Measurements from ENCODE around the gene NMD3.
"Not testable (repeated sequence)": the region's sequence is repeated elsewhere in the genome, so short reads cannot be mapped to it uniquely, and the experiment has no call there.

The NMD3 gene

DNA sequence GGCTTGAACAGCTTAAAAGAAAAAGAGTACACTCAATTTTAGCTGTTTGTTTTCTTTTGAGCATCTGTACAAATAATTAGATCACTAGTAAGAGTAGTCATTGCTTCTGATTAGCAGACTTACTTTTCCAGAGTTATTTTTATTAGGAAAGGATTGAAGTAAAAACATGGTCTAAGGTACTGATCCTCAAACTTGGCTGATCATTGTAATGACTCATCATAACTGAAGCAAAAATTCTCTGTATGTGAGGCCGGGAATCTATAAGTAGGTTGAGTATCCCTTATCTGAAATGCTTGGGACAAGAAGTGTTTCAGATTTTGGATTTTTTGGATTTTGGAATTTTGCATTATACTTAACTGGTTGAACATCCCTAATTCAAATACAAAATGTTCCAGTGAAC, 12.4 kb downstream of the NMD3 start:
- DNase-seq, result no peak

DNA sequence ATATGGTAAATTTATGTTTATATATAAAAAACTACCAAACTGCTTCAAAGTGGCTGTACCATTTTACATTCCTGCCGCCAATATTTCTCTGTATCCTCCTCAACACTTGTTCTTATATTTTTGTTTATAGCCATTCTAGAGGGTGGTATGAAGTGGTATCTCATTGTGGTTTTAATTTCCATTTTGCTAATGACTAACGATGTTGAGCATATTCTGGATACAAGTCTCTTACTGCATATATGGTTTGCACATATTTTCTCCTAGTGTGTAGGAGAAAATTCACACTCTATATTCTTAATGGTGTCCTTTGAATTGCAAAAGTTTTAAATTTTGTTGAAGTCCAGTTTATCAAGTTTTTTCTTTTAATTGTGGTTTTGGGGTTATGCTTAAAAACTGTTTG, 15.1 kb downstream of the NMD3 start:
- DNase-seq, result no peak

DNA sequence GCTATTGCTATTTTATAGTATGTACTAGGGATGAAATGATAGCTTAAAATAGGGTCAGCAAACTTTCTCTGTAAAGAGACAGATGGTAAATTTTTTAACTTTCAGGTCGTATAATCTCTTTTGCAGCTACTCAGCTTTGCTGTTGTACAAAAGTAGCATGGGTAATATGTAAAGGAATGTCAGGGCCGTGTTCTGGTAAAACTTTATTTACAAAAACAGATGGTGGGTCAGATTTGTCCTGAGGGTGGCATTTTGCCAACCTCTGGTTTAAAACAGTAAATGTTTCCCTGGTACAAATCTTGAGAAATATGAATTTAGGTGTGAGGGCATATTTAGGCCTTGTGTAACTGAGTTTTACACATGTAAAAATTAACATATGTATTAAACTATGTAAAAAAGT, 18.6 kb downstream of the NMD3 start:
- no peak for DNase-seq

DNA sequence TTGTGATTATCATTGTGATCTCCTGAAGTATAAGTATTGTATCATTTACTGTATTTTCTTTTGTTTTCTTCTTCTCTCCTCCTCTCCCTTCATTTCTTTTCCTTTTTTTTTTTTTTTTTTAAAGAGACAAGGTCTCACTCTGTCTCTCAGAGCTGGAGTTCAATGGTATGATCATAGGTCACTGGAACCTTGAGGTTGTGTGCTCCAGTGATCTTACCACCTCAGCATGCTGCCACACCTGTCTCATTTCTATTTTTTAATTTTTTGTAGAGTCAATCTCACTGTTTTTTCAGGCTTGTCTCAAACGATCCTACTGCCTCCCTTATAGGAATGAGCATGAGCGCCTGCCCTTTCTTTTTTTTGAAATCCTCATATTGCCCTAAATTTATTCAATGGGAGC, 23.4 kb downstream of the NMD3 start:
- DNase-seq, result no peak

DNA sequence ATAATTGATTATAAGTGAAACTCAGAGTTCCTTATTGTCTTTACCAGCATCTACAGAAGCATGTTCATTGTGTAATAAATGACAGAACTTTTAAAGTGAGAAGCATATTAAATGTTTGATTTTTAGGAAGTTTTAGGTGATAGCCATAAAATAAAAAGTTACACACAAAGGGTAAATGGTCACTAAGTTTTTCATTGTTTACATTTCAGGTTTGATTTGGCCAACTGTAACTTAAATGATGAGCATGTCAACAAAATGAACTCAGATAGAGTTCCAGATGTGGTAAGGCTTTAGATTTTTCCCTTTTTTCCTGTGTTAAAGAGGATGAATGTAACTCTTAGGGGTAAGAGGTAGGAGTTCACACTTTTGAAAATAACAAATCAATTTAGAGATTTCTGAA, 25.9 kb downstream of the NMD3 start:
- DNase-seq, result no peak

DNA sequence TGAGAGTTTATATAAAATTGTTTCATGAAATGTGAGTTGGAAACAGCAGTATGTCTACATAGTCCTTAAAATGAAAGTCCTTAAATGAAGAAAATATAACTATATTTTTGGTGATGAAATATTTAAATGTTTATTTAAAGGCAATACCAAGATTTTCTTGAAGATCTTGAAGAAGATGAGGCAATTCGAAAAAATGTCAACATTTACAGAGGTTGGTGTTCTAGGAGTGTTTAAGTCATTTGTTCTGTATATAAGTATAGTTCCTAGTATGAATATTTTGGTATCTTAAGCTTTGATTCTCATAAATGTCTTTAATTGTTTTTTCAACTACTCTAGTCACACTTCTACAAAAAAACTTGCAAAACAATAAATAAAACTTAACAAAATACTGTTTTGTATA, 29.0 kb downstream of the NMD3 start:
- no peak for DNase-seq

DNA sequence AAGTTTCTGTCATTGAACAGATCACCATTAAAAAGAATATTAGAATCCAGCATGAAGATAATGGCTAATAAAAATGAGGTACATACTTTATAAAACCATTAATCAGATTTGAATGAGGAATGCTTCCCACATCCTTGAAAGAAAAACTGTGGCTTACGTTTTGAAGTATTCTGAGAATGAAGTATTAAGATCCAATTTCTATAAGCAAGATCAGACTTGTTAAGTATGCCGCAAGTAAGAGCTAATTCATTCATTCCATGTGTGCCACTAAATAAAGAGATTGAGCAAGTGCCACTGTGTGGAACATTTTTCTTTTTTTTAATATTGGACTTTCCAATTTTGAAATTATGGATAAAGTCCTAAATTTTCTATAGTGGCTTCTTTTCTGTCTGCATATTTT, 30.6 kb downstream of the NMD3 start:
- no peak for DNase-seq

DNA sequence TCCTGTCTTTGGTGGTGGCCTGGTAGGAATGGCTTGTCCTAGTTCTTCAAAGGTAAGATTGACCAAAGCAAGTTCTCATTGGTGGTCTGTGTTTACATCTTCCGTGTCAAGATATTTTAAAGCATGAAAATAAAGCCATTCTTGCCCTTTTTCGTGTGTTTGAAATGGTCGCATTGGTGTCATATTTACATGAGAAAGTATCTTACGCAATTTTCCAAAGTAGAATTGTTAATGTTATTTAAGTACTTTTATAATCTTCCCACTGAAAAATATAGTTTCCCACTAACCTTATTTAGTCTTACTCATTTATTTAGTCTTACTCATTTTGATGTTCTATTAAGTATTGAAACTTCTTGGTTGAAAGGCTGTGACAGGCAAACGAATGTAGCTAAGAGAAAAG, 31.0 kb downstream of the NMD3 start:
- DNase-seq, result no peak

DNA sequence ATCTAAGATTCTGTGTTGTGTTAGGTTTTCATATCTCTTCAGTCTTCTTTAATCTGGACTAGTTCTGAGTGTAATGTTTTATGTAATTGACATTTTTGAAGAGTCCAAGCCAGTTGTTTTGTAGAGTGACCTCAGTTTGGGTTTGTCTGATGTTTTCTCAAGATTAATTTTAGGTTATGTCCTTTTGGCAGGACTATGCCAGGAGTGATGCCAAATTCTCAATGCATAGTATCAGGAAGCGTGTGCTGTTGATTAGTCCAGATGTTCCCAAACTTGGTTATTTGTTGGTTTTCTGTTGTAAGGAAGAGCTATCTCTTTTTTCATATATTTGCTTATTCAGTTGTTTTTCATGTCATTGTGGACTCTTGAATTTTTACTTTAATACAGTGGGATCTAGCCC, 32.6 kb downstream of the NMD3 start:
- no peak for DNase-seq

DNA sequence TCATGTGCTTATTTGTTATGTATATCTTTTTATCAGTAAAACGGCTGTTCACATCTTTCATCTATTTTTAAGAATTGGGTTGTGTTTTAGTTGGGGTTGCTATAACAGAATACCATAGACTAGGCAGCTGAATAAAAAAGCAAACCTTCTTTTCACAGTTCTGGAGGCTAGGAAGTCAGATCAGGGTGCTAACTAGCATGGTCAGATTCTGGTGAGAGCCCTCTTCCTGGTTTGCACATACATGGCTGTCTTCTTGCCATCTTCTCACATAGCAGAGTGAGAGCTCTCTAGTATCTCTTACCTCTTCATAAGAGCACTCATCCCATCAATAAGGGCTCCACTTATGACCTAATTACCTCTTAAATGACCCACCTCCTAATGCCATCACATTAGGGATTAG, 33.8 kb downstream of the NMD3 start:
- DNase-seq, result no peak

DNA sequence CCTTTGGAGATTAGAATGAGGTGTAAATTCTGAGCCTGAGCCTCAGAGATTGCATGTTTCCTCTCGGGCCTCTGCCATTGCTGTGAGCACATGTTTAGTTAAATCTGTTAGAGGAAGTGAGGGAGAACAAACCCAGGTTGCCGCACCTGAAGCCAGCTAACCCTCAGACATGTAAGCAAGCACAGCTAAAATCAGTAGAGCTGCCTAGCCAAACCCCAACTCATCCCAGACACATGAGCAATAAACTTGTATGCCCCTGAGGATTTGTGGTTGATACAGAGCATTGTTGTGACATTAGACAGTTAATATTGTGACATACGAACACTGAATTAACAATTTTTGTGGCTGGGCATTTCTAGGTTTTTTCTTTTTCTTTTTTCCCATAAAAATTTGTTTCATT, 41.9 kb downstream of the NMD3 start:
- DNase-seq, result no peak

DNA sequence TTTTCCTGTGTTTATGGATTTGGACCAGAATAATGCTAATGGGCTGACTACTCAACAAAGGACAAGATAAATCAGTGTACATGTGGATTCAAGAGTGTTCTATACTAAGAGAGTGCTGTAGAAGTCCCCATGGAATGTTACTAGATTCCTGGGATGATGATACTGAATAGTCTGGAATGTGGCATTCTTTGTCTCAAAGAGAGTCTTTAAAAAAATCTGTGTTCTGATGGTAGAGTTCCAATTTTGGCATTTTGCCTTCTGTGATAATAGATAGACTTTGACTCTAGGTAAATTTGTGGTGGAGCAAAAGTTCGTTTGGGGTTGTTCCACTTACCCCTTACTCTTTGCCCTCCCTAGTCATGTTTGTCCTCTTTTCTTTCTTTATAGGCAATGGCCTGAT, 43.7 kb downstream of the NMD3 start:
- DNase-seq, result no peak

DNA sequence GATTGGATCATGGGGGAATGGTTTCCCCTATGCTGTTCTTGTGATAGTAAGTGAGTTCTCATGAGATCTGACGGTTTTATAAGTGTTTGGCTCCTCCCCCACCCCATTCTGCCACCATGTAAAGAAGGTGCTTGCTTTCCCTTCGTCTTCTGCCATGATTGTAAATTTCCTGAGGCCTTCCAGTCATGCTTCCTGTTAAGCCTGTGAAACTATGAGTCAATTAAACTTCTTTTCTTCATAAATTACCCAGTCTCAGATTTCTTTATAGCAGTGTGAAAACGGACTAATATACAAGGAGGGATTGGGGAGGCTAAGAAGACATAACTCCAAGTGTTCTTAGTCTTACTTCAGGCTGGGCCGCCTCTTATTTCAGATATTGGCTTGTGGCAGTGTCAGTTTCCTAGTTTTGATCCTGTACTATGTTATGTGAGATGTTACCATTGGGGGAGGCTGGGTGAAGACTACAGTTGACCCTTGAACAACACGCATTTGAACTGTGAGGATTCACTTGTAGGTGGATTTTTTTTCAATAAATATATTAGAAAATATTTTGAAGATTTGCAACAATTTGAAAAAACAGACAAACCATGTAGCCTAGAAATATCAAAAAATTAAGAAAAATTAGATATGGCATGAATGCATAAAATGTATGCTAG, 44.9 kb downstream of the NMD3 start:
- no peak for DNase-seq

DNA sequence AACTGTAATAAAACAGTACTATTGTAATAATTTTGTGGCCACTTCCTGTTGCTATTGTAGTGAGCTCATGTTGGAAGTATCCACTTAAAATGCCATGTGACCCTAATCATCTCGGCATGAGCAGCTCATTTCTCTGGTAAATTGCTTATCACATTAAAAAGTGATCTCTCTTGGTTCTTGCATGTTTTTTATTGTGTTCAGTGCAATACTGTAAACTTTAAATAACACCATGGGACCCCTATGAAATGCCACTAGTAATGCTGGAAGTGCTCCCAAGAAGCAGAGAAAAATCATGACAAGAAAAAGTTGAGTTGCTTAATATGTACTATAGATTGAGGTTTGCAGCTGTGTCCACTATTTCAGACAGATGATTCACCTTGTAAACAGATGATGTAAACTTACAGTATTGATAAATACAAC, 45.6 kb downstream of the NMD3 start:
- DNase-seq, result no peak

DNA sequence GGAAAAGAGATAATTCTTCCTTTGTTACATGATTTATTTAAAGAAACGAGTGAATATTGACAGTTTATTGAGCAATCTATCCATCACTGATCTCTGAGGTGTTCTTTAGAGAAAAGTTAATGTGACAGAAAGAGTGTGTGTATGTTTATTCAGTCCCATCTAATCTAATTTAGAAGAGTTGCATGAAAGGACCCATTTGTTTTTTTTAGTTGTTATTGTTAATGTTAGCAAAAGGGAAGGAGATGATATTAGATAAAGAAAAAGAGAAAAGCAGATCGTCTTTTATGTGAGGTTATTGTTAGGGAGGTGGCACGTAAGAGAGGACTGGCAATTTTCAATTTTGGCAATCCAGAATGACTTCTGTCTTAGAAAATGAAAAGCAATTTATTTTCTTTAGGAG, 46.5 kb downstream of the NMD3 start:
- no peak for DNase-seq

DNA sequence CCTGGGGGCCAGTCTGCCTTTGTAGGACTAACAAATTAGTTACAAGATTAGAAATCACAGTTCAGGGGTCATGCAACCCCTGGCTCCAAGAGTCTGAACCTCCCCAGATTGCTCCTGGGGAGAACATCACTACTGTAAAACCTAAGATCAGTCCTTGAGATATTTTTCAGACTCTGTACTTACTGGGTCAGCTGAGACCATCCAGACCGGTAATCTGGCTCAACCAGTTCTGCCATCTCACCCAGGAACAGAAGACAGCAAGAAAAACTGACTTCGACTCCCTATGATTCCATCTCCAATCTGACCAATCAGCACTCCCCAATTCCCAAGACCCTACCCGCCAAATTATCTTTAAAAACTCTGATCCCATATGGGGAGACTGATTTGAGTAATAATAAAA, 47.5 kb downstream of the NMD3 start:
- DNase-seq, result no peak

DNA sequence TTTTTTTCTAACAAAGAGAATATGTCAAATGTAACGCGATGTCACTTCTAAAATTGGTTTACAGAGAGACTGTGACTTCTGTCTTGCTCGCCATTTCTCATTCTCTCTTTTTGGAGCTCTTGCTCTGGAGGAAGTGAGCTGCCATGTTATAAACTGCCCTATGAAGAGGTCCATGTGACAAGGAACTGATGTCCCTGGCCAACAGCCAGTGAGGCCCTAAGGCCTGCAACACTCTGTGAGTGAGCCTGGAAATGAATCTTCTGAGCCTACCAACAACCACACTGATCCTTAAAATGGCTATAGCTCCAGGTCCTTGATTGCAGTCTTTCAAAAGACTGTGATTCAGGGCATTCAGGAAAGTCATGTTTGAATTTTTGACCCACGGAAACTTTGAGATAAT, 49.9 kb downstream of the NMD3 start:
- no peak for DNase-seq

DNA sequence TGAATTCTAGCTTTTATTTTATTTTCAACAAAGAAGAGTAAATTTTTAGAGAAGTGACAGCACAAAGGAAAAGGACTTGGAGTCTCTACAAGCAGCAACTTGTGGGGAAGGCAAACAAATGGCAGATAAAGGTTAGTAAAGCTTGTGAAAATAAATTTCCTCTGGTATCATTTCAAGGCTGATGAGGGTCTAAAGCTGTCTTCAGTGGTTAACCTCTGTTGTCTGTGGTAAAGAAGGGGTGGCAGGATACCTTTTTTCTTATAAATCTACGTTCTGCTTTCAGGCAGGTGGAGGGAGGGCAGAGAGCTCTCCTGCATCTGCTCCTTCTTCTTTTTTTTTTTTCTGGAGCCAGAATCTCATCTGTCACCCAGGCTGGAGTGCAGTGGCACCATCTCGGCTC, 50.5 kb downstream of the NMD3 start:
- DNase-seq, result no peak

DNA sequence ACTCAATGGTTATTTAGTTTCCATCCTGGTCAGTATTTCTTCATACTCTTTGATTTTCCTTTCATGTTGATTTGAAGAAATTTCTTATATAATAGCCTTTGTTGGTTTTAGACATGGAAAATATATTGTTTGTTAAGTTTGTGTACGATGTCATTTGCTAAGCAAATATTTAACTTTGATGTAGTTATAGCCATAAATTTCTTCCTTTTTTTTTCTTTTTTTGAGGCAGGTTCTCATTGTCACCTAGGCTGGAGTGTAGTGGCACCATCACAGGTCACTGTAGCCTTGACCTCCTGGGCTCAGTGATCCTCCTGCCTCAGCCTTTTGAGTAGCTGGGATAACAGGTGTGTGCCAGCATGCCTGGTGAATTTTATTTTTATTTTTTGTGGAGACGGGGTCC, 51.4 kb downstream of the NMD3 start:
- no peak for DNase-seq

DNA sequence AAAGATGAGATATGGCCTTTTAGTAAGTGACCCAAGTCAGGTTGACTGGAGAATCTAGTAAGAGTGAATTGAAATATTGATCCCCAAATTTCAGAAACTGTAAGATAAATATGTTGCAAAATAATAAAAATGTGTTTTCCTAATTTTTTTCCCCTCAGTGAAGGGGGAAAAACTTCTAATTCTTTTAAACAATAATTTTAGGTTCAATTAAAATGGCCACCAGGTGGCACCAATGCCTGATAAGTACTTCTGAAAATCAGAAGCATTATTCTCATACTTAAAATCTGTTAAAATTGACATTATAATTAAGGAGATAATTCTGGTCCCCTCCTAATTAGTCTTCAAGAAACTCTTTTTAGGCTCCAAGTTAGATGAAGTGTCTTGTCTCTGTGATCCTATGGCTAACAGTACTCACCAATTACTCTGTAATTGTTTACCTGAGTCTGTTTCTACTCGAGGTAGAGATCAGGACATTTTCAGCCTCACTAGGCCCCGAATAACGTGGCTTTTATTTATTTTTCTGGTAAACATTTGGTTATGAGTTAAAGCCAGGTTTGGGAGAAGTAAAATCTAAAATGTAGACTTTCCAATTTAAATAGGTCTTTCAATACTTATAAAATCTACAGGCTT, 52.6 kb downstream of the NMD3 start:
- peak; percentile 29 for DNase-seq

DNA sequence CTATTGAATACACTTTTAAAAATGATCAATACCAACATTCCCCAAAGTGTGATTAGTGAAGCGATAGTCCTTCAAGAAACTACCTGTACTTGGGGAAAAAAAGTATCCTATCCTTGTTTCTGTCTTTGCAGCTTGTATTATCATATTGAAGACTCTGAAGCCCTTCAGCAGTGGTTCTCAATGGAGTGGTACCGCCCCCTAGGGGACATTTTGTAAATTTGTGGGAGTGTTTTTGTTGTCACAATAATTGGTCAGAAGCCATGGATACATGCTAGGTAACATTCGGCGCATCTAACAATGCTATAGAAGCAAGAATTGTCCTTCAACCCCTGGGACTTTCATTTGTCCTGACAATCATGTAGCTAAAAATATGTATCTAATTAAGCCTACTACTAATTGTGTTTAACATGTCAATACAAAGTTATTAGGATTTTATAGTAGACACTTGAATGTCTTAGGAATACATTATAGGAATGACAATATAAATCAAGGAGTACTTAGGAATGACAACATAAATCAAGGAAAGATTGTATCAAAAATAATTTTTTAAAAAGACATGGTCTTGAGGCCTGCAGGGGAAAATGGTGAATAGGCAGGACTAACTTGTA, 53.7 kb downstream of the NMD3 start:
- DNase-seq, result no peak

DNA sequence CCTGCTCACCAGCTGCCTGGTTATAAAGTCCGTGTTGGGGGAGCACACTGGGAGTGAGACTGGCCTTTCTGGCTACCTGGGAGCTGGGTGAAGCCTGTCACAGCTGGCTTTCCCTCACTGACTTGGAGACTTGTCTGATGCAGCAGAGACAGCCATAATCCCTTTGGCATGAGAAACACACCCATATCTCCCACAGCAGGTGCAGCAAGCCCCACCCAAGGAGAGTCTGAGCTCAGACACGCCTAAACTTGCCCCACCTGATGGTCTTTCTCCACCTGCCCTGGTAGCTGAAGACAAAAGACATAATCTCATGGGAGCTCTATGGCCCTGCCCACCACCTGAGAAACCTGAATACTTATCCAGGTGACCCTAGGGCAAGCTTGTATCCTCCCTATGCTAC, 54.8 kb downstream of the NMD3 start:
- DNase-seq, result no peak

DNA sequence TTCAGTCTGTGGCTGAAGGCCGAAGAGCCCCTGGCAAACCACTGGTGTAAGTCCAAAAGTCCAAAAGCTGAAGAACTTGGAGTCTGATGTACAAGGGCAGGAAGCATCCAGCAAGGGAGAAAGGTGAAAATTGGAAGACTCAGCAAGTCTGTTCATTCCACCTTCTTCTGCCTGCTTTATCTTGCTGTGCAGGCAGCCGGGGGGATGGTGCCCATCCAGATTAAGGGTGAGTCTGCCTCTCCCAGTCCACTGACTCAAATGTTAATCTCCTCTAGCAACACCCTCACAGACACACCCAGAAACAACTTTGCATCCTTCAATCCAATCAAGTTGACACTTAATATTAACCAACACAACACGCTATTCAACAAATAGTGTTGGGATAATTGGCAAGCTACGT, 61.3 kb downstream of the NMD3 start:
- DNase-seq, result not testable (repeated sequence)

DNA sequence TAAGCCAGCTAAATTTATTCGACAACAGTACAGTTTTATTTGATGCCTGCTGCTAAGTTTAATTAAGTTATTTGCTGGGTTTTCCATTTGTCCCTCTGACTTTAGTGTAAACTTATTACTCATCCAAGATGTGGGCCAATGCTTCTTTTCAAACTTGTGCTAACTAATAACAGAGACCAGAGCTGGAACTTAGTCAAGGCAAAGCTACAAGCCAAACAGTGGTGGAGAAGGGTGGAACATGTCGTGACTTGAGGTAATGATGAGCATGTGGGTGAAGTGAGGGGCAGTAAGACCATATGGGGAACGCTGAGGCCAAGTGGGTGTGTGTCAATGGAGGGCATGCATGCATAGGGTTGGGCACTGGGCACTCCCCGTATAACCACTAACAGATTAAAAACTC, 63.9 kb downstream of the NMD3 start:
- DNase-seq, result no peak

DNA sequence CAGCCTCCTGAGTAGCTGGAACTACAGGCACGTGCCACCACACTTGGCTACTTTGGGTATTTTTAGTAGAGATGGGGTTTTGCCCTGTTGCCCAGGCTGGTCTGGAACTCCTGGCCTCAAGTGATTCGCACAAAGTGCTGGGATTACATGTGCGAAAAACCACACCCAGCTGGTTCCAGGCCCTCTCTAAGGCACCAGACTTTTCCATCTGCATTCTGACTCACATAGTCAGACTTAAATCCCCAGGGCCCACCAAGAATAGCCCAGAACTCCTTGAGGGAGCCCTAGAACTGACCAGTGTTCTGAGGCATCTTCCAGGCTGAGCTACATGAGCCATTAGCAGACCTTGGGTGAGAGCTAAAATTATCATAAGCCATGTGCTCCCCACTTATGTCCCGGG, 68.1 kb downstream of the NMD3 start:
- DNase-seq, result no peak
